GM23338 (cell line): Measurements from ENCODE around the gene IGDCC3.

ENCODE experiments used
- CREB1 ChIP-seq: fragments of 250-450 bp; sonication (Bioruptor Pico); IDR thresholded peaks from 2 replicates; pipeline ENCODE4 v1.5.0; 2020; ENCODE audit warnings: low read depth, mild to moderate bottlenecking, moderate library complexity
- EZH2 ChIP-seq: fragments of 200-600 bp; sonication (generic); IDR thresholded peaks from one replicate; pipeline ENCODE4 v1.8.0; 2017; ENCODE audit warnings: antibody characterized with exemption, mild to moderate bottlenecking, low read depth; ENCODE audit not compliant: unreplicated experiment
- EZH2phosphoT487 ChIP-seq: fragments of 200-600 bp; sonication (generic); IDR thresholded peaks from one replicate; pipeline ENCODE4 v1.8.1; 2018; ENCODE audit warnings: antibody characterized with exemption; ENCODE audit not compliant: unreplicated experiment
- JUNB ChIP-seq: IDR thresholded peaks from one replicate; pipeline ENCODE4 v1.6.1; 2016; ENCODE audit warnings: antibody characterized with exemption; ENCODE audit not compliant: unreplicated experiment
- NANOG ChIP-seq: IDR thresholded peaks from 2 replicates; pipeline ENCODE4 v1.6.1; 2016; ENCODE audit warnings: antibody characterized with exemption, borderline replicate concordance
- POLR2AphosphoS5 ChIP-seq: IDR thresholded peaks from 2 replicates; pipeline ENCODE4 v1.6.1; 2016; ENCODE audit warnings: antibody characterized with exemption, low read depth
- STAT1 ChIP-seq: IDR thresholded peaks from one replicate; pipeline ENCODE4 v1.6.1; 2016; ENCODE audit warnings: antibody characterized with exemption; ENCODE audit not compliant: unreplicated experiment
- ZNF114 ChIP-seq: fragments of 250-450 bp; sonication (Bioruptor Pico); IDR thresholded peaks from 2 replicates; pipeline ENCODE4 v1.5.0; 2020; ENCODE audit warnings: mild to moderate bottlenecking, moderate library complexity
- ZNF331 ChIP-seq: fragments of 250-450 bp; sonication (Bioruptor Pico); IDR thresholded peaks from 2 replicates; pipeline ENCODE4 v1.5.0; 2020; ENCODE audit warnings: low read depth, mild to moderate bottlenecking, moderate library complexity
- TF ChIP-seq, protein P1 (sequence below), 2 experiments: fragments of 200-600 bp in 1 of 2; sonication (generic) in 1 of 2; conservative IDR thresholded peaks; 2 replicates each; pipeline versions ENCODE4 v1.5.1 to v1.6.1; 2016 to 2017; ENCODE audit warnings: antibody characterized with exemption in 2 of 2, low read depth in 2 of 2, mild to moderate bottlenecking in 2 of 2, moderate library complexity in 1 of 2
- TF ChIP-seq, protein P2 (sequence below): IDR thresholded peaks from one replicate; pipeline ENCODE4 v1.6.1; 2018; ENCODE audit warnings: antibody characterized with exemption; ENCODE audit not compliant: unreplicated experiment
- TF ChIP-seq, protein P3 (sequence below): IDR thresholded peaks from 2 replicates; pipeline ENCODE4 v1.6.1; 2016; ENCODE audit warnings: antibody characterized with exemption
- TF ChIP-seq, protein P4 (sequence below): fragments of 250-450 bp; sonication (Bioruptor Pico); IDR thresholded peaks from 2 replicates; pipeline ENCODE4 v1.5.0; 2020; ENCODE audit warnings: mild to moderate bottlenecking, moderate library complexity

DNA sequence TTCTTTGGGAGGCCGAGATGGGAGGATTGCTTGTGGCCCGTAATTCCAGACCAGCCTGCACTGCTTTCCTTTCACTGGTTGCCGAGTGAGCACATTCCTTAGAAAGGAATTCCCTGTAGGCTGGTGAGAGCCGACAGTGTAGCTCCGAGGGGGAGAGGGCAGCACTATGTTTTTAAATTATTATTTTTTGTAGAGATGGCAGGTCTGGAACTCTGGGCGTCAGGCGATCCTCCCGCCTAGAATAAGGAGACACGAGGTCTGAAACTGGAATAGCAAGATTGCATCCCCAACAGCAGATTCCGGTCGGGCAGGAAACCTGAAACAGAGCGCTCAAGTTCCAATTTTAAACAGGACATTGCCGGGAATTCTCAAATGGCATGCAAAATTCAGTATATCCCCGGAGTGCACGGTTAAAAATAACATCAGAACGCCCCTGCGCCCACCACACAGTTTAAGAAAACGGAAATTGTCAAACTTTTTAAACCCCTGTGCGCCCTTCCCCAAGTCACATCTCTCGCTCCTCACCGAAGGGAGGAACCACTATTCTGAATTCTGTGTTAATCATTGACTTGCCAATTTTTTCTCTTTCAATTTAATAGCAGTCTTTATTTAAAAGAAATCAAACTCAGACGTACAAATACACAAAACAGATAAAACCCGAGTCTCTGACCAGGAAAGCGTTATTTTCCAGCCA, 74.0 kb downstream of the IGDCC3 start:
- TF ChIP-seq, protein P1, sequence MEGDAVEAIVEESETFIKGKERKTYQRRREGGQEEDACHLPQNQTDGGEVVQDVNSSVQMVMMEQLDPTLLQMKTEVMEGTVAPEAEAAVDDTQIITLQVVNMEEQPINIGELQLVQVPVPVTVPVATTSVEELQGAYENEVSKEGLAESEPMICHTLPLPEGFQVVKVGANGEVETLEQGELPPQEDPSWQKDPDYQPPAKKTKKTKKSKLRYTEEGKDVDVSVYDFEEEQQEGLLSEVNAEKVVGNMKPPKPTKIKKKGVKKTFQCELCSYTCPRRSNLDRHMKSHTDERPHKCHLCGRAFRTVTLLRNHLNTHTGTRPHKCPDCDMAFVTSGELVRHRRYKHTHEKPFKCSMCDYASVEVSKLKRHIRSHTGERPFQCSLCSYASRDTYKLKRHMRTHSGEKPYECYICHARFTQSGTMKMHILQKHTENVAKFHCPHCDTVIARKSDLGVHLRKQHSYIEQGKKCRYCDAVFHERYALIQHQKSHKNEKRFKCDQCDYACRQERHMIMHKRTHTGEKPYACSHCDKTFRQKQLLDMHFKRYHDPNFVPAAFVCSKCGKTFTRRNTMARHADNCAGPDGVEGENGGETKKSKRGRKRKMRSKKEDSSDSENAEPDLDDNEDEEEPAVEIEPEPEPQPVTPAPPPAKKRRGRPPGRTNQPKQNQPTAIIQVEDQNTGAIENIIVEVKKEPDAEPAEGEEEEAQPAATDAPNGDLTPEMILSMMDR (conservative IDR thresholded peaks at IDR 0.05; ENCODE audit: low read depth in 2 of 2): no peak
- TF ChIP-seq JUNB (no peak), POLR2AphosphoS5 (0 out of 2 replicates have a peak, but pooled peaks have one; percentile 22), EZH2 (no peak), EZH2phosphoT487 (no peak), CREB1 (CRISPR knock-in tag) (no peak), ZNF331 (no peak), NANOG (no peak), STAT1 (no peak), ZNF114 (CRISPR knock-in tag) (no peak)
- TF ChIP-seq, protein P2, sequence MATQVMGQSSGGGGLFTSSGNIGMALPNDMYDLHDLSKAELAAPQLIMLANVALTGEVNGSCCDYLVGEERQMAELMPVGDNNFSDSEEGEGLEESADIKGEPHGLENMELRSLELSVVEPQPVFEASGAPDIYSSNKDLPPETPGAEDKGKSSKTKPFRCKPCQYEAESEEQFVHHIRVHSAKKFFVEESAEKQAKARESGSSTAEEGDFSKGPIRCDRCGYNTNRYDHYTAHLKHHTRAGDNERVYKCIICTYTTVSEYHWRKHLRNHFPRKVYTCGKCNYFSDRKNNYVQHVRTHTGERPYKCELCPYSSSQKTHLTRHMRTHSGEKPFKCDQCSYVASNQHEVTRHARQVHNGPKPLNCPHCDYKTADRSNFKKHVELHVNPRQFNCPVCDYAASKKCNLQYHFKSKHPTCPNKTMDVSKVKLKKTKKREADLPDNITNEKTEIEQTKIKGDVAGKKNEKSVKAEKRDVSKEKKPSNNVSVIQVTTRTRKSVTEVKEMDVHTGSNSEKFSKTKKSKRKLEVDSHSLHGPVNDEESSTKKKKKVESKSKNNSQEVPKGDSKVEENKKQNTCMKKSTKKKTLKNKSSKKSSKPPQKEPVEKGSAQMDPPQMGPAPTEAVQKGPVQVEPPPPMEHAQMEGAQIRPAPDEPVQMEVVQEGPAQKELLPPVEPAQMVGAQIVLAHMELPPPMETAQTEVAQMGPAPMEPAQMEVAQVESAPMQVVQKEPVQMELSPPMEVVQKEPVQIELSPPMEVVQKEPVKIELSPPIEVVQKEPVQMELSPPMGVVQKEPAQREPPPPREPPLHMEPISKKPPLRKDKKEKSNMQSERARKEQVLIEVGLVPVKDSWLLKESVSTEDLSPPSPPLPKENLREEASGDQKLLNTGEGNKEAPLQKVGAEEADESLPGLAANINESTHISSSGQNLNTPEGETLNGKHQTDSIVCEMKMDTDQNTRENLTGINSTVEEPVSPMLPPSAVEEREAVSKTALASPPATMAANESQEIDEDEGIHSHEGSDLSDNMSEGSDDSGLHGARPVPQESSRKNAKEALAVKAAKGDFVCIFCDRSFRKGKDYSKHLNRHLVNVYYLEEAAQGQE: no peak
- TF ChIP-seq, protein P3, sequence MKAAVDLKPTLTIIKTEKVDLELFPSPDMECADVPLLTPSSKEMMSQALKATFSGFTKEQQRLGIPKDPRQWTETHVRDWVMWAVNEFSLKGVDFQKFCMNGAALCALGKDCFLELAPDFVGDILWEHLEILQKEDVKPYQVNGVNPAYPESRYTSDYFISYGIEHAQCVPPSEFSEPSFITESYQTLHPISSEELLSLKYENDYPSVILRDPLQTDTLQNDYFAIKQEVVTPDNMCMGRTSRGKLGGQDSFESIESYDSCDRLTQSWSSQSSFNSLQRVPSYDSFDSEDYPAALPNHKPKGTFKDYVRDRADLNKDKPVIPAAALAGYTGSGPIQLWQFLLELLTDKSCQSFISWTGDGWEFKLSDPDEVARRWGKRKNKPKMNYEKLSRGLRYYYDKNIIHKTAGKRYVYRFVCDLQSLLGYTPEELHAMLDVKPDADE: no peak
- TF ChIP-seq, protein P4, sequence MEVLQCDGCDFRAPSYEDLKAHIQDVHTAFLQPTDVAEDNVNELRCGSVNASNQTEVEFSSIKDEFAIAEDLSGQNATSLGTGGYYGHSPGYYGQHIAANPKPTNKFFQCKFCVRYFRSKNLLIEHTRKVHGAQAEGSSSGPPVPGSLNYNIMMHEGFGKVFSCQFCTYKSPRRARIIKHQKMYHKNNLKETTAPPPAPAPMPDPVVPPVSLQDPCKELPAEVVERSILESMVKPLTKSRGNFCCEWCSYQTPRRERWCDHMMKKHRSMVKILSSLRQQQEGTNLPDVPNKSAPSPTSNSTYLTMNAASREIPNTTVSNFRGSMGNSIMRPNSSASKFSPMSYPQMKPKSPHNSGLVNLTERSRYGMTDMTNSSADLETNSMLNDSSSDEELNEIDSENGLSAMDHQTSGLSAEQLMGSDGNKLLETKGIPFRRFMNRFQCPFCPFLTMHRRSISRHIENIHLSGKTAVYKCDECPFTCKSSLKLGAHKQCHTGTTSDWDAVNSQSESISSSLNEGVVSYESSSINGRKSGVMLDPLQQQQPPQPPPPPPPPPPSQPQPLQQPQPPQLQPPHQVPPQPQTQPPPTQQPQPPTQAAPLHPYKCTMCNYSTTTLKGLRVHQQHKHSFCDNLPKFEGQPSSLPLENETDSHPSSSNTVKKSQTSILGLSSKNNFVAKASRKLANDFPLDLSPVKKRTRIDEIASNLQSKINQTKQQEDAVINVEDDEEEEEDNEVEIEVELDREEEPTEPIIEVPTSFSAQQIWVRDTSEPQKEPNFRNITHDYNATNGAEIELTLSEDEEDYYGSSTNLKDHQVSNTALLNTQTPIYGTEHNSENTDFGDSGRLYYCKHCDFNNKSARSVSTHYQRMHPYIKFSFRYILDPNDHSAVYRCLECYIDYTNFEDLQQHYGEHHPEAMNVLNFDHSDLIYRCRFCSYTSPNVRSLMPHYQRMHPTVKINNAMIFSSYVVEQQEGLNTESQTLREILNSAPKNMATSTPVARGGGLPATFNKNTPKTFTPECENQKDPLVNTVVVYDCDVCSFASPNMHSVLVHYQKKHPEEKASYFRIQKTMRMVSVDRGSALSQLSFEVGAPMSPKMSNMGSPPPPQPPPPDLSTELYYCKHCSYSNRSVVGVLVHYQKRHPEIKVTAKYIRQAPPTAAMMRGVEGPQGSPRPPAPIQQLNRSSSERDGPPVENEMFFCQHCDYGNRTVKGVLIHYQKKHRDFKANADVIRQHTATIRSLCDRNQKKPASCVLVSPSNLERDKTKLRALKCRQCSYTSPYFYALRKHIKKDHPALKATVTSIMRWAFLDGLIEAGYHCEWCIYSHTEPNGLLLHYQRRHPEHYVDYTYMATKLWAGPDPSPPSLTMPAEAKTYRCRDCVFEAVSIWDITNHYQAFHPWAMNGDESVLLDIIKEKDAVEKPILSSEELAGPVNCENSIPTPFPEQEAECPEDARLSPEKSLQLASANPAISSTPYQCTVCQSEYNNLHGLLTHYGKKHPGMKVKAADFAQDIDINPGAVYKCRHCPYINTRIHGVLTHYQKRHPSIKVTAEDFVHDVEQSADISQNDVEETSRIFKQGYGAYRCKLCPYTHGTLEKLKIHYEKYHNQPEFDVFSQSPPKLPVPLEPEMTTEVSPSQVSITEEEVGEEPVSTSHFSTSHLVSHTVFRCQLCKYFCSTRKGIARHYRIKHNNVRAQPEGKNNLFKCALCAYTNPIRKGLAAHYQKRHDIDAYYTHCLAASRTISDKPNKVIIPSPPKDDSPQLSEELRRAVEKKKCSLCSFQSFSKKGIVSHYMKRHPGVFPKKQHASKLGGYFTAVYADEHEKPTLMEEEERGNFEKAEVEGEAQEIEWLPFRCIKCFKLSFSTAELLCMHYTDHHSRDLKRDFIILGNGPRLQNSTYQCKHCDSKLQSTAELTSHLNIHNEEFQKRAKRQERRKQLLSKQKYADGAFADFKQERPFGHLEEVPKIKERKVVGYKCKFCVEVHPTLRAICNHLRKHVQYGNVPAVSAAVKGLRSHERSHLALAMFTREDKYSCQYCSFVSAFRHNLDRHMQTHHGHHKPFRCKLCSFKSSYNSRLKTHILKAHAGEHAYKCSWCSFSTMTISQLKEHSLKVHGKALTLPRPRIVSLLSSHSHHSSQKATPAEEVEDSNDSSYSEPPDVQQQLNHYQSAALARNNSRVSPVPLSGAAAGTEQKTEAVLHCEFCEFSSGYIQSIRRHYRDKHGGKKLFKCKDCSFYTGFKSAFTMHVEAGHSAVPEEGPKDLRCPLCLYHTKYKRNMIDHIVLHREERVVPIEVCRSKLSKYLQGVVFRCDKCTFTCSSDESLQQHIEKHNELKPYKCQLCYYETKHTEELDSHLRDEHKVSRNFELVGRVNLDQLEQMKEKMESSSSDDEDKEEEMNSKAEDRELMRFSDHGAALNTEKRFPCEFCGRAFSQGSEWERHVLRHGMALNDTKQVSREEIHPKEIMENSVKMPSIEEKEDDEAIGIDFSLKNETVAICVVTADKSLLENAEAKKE (CRISPR knock-in tag): no peak
